H1 (cell line): ENCODE measurements around the gene ADIRF. TPM values are rescaled to one million over a fixed set of nuclear protein-coding genes. Genes with fewer than 3 reads are reported as not detected.

ENCODE experiments used
- CTCF ChIA-PET: fragments of 300-600 bp; sonication (Branson Sonifier 250); formaldehyde crosslinking; loops from one replicate; lab custom pipeline; 2021; ENCODE audit not compliant: partially characterized antibody; lab: Charles Lee
- POLR2A ChIA-PET: fragments of 300-600 bp; sonication (Branson Sonifier 250); formaldehyde crosslinking; loops from one replicate; lab custom pipeline; 2021; ENCODE audit warnings: inconsistent platforms; ENCODE audit not compliant: partially characterized antibody; lab: Charles Lee
- DNase-seq, 2 experiments: peaks; one replicate each; pipeline versions ENCODE4 v3.0.0 to v3.0.0-alpha.2; 2010 to 2022; ENCODE audit warnings: low spot score in 2 of 2, low read depth in 1 of 2, mixed read lengths in 1 of 2
- FAIRE-seq: peaks from 2 replicates; lab custom pipeline; 2011; peaks lifted over from hg19 to GRCh38; lab: Jason Lieb, UNC
- H2AFZ ChIP-seq: 2 replicates; pipeline ENCODE4 v1.8.1; 2012; ENCODE audit warnings: low read length, inconsistent platforms
- H2AK5ac ChIP-seq: 2 replicates; pipeline ENCODE4 v1.6.1; 2013; ENCODE audit warnings: low read depth, low read length
- H2BK120ac ChIP-seq: replicated peaks from 2 replicates; pipeline ENCODE3; 2013; ENCODE audit warnings: low read depth, low read length, inconsistent platforms
- H2BK12ac ChIP-seq: 2 replicates; pipeline ENCODE4 v1.6.1; 2013; ENCODE audit warnings: low read depth, low read length
- H2BK15ac ChIP-seq: 2 replicates; pipeline ENCODE4 v1.6.1; 2013; ENCODE audit warnings: low read length
- H2BK20ac ChIP-seq: 2 replicates; pipeline ENCODE4 v1.6.1; 2013; ENCODE audit warnings: low read length
- H2BK5ac ChIP-seq: 2 replicates; pipeline ENCODE4 v1.6.1; 2013; ENCODE audit warnings: low read depth, low read length
- H3K14ac ChIP-seq: 2 replicates; pipeline ENCODE4 v1.6.1; 2013; ENCODE audit warnings: inconsistent platforms; ENCODE audit not compliant: insufficient read length
- H3K18ac ChIP-seq: 2 replicates; pipeline ENCODE4 v1.6.1; 2013; ENCODE audit warnings: low read length; ENCODE audit errors: extremely low read depth
- H3K23ac ChIP-seq: 2 replicates; pipeline ENCODE4 v1.6.1; 2013; ENCODE audit warnings: inconsistent platforms; ENCODE audit not compliant: insufficient read length
- H3K23me2 ChIP-seq: 2 replicates; pipeline ENCODE4 v1.6.1; 2013; ENCODE audit warnings: low read depth, low read length
- H3K27ac ChIP-seq: 2 replicates; pipeline ENCODE4 v1.6.1; 2011; ENCODE audit warnings: low read depth, low read length, inconsistent platforms
- H3K27me3 ChIP-seq, 4 experiments: replicated peaks in 1 of 4; 1 replicate in 1 of 4; 2 replicates in 3 of 4; pipeline versions ENCODE4 v1.6.1 to v1.8.1; 2011 to 2013; ENCODE audit warnings: low read length in 3 of 4, mild to moderate bottlenecking in 3 of 4, inconsistent platforms in 2 of 4, mixed read lengths in 2 of 4, moderate library complexity in 1 of 4; ENCODE audit not compliant: control insufficient read depth in 3 of 4, insufficient read depth in 3 of 4; ENCODE audit errors: extremely low read depth in 1 of 4
- H3K36me3 ChIP-seq, 4 experiments: 2 replicates each; pipeline versions ENCODE4 v1.6.1 to v1.8.1; 2011 to 2013; ENCODE audit warnings: mild to moderate bottlenecking in 4 of 4, low read length in 3 of 4, moderate library complexity in 2 of 4, control low read depth in 1 of 4, inconsistent platforms in 1 of 4; ENCODE audit not compliant: insufficient read depth in 4 of 4, control insufficient read depth in 2 of 4
- H3K4ac ChIP-seq: replicated peaks from 2 replicates; pipeline ENCODE3; 2013; ENCODE audit warnings: low read length, low read depth, mixed read lengths, inconsistent platforms; ENCODE audit not compliant: insufficient read length
- H3K4me1 ChIP-seq, 4 experiments: replicated peaks in 1 of 4; 1 replicate in 1 of 4; 2 replicates in 3 of 4; pipeline versions ENCODE4 v1.6.1 to v1.8.1; 2011 to 2013; ENCODE audit warnings: low read length in 3 of 4, inconsistent platforms in 2 of 4, mixed read lengths in 1 of 4; ENCODE audit not compliant: insufficient read depth in 4 of 4, control insufficient read depth in 3 of 4
- H3K4me2 ChIP-seq, 2 experiments: 2 replicates each; pipeline versions ENCODE4 v1.6.1 to v1.8.1; 2011 to 2013; ENCODE audit warnings: low read depth in 2 of 2, low read length in 2 of 2, control low read depth in 1 of 2, inconsistent platforms in 1 of 2, mild to moderate bottlenecking in 1 of 2; ENCODE audit not compliant: insufficient read depth in 1 of 2
- H3K4me3 ChIP-seq, 4 experiments: fragments of 200-600, 300-600 bp in 1 of 4; sonication (generic), shearing (Covaris generic), sonication (Bioruptor Twin) in 1 of 4; 2 replicates each; pipeline versions ENCODE4 v1.5.1 to v1.8.1; 2011 to 2016; ENCODE audit warnings: low read length in 4 of 4, low read depth in 3 of 4, control low read depth in 2 of 4, inconsistent platforms in 2 of 4, mild to moderate bottlenecking in 2 of 4, mixed read lengths in 1 of 4, moderate library complexity in 1 of 4; ENCODE audit not compliant: insufficient read depth in 2 of 4; ENCODE audit errors: extremely low read depth in 1 of 4
- H3K56ac ChIP-seq: replicated peaks from 2 replicates; pipeline ENCODE3; 2013; ENCODE audit warnings: low read depth, mild to moderate bottlenecking, mixed read lengths, low read length, inconsistent platforms; ENCODE audit not compliant: insufficient read length
- H3K79me1 ChIP-seq: 2 replicates; pipeline ENCODE4 v1.6.1; 2013; ENCODE audit warnings: low read depth, low read length, control low read depth
- H3K79me2 ChIP-seq, 2 experiments: 2 replicates each; pipeline versions ENCODE4 v1.6.1 to v1.8.1; 2012 to 2013; ENCODE audit warnings: low read length in 2 of 2, mild to moderate bottlenecking in 2 of 2, inconsistent platforms in 1 of 2; ENCODE audit not compliant: insufficient read depth in 2 of 2, control insufficient read depth in 1 of 2
- H3K9ac ChIP-seq, 4 experiments: replicated peaks in 1 of 4; 1 replicate in 1 of 4; 2 replicates in 3 of 4; pipeline versions ENCODE4 v1.6.1 to v1.8.1; 2011 to 2013; ENCODE audit warnings: low read depth in 3 of 4, low read length in 3 of 4, control low read depth in 2 of 4, mild to moderate bottlenecking in 2 of 4, moderate library complexity in 2 of 4, inconsistent platforms in 1 of 4; ENCODE audit errors: extremely low read depth in 1 of 4
- H3K9me3 ChIP-seq, 2 experiments: 2 replicates each; pipeline versions ENCODE4 v1.6.1 to v1.8.1; 2012 to 2013; ENCODE audit warnings: mild to moderate bottlenecking in 2 of 2, moderate library complexity in 2 of 2, control low read depth in 1 of 2, inconsistent platforms in 1 of 2, low read depth in 1 of 2, low read length in 1 of 2, mixed read lengths in 1 of 2; ENCODE audit not compliant: insufficient read depth in 2 of 2
- H4K20me1 ChIP-seq, 2 experiments: replicated peaks in 1 of 2; 2 replicates each; pipeline versions ENCODE3 to v1.8.1; 2011 to 2013; ENCODE audit warnings: inconsistent platforms in 2 of 2, low read length in 2 of 2, mild to moderate bottlenecking in 1 of 2; ENCODE audit not compliant: insufficient read depth in 2 of 2, control insufficient read depth in 1 of 2
- H4K5ac ChIP-seq: 2 replicates; pipeline ENCODE4 v1.6.1; 2013; ENCODE audit warnings: low read length, low read depth, mixed read lengths, inconsistent platforms; ENCODE audit not compliant: insufficient read length
- H4K8ac ChIP-seq: 2 replicates; pipeline ENCODE4 v1.8.0; 2013; ENCODE audit warnings: mild to moderate bottlenecking, moderate library complexity, low read length, inconsistent platforms; ENCODE audit not compliant: insufficient read depth; ENCODE audit errors: extremely low read depth
- H4K91ac ChIP-seq: replicated peaks from 2 replicates; pipeline ENCODE3; 2013; ENCODE audit warnings: low read length, mixed read lengths, inconsistent platforms; ENCODE audit not compliant: insufficient read length
- CBX8 ChIP-seq: fragments of 300-800, 300-1000 bp; sonication (generic); IDR thresholded peaks from 2 replicates; pipeline ENCODE4 v1.7.1; 2016; ENCODE audit warnings: low read depth, low read length, borderline replicate concordance
- CHD2 ChIP-seq: IDR thresholded peaks from 2 replicates; pipeline ENCODE4 v1.6.1; 2012; ENCODE audit warnings: low read length, improper control_type of control experiment
- FOSL1 ChIP-seq: IDR thresholded peaks from 2 replicates; pipeline ENCODE4 v1.6.1; 2011; ENCODE audit warnings: mild to moderate bottlenecking, low read depth, low read length, moderate library complexity; ENCODE audit not compliant: insufficient read depth
- NANOG ChIP-seq: IDR thresholded peaks from 2 replicates; pipeline ENCODE4 v1.6.1; 2011; ENCODE audit warnings: low read length, low read depth, mild to moderate bottlenecking, inconsistent platforms; ENCODE audit not compliant: insufficient read depth, poor library complexity, severe bottlenecking
- RAD21 ChIP-seq, 2 experiments: IDR thresholded peaks in 1 of 2; conservative IDR thresholded peaks in 1 of 2; 2 replicates each; pipeline ENCODE4 v1.6.1; 2011; ENCODE audit warnings: low read depth in 2 of 2, low read length in 2 of 2, improper control_type of control experiment in 1 of 2, inconsistent platforms in 1 of 2, mild to moderate bottlenecking in 1 of 2, moderate library complexity in 1 of 2
- SP1 ChIP-seq: IDR thresholded peaks from 2 replicates; pipeline ENCODE4 v1.6.1; 2011; ENCODE audit warnings: low read depth, low read length
- SP2 ChIP-seq: IDR thresholded peaks from 2 replicates; pipeline ENCODE4 v1.6.1; 2012; ENCODE audit warnings: mild to moderate bottlenecking, low read length, inconsistent platforms
- SRF ChIP-seq: IDR thresholded peaks from 2 replicates; pipeline ENCODE4 v1.6.1; 2011; ENCODE audit warnings: mild to moderate bottlenecking, low read depth, low read length, moderate library complexity
- YY1 ChIP-seq: IDR thresholded peaks from 2 replicates; pipeline ENCODE4 v1.6.1; 2011; ENCODE audit warnings: low read depth, mild to moderate bottlenecking, low read length
- WGBS, 2 experiments: shearing (Covaris generic) in 1 of 2; methylation state at CpG; one replicate each; pipeline versions ENCODE4 v1.1.6 to v1.1.7; 2013 to 2015; ENCODE audit warnings: low lambda C conversion rate in 2 of 2, mixed read lengths in 2 of 2, inconsistent platforms in 1 of 2, low coverage in 1 of 2, missing lambda C conversion rate in 1 of 2; ENCODE audit not compliant: insufficient replicate concordance in 2 of 2, insufficient coverage in 1 of 2, insufficient read length in 1 of 2; ENCODE audit errors: extremely low coverage in 1 of 2, missing lambda C conversion rate in 1 of 2; 5-methylcytosine and 5-hydroxymethylcytosine counted together
- polyA plus RNA-seq, 7 experiments: library from polyadenylated mRNA; depleted of rRNA in 3 of 7; stranded (reverse) in 5 of 7; unstranded in 2 of 7; fragments of >200 nt in 5 of 7; fragments of 200-250 nt in 2 of 7; gene quantifications; 1 replicate in 5 of 7; 2 replicates in 1 of 7; 4 replicates in 1 of 7; pipeline versions ENCODE4 v1.2.1 to v1.2.3, GENCODE V29; 2011 to 2013; ENCODE audit warnings: missing spikeins in 2 of 7, mixed read lengths in 2 of 7
- total RNA-seq: library from RNA; stranded (reverse); fragmentation: NEBNext Ultra II Directional; extraction: Animal tissue kit (Norgen Biotek cat#: 25700); gene quantifications from 2 replicates; pipeline ENCODE4 v1.2.1, GENCODE V29; 2021

Gene ADIRF
- total and polyA plus RNA-seq, 2 of the 8 experiments (the other 6 are each of a cell fraction or from before 2014, with no cell fraction given), result not detected

DNA sequence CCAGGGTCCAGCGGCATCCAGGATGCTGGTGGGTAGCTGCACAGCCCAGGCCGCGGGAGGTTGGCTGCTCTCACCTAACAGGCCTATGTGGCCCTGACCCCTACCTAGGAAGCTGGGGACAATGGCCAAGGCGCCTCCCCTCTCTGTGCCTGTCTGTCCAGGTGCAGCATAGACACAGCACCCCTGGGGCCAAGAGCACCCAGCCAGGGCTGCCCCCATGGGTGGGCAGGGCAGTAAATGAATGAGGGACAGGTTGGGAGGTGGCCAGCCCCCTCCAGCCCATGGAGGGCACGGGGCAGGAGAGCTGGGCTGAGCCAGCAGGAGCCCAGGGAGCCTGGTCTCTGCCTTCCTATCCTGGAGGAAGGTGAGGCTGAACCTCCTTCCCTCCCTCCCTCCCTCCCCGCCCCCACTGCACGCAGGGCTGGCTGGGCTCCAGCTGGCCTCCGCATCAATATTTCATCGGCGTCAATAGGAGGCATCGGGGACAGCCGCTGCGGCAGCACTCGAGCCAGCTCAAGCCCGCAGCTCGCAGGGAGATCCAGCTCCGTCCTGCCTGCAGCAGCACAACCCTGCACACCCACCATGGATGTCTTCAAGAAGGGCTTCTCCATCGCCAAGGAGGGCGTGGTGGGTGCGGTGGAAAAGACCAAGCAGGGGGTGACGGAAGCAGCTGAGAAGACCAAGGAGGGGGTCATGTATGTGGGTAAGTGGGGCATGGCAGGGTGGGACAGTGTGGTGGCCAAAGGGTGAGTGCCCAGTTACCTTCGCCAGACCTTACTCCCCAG is 10.0 kb upstream of the ADIRF start, which contains the start of gene SNCG:
Gene SNCG, plus strand, starts transcription at position 484 of the 785 bp plus-strand sequence. Its CDS starts 99 bp downstream, at position 583.
- H2BK20ac ChIP-seq, result peak within 1 kb of the TSS; percentile 99
- H2BK5ac ChIP-seq, result peak within 1 kb of the TSS; percentile 99; the same call in 1 of the 2 replicates
- H2BK120ac ChIP-seq, result peak within 1 kb of the TSS; percentile 79
- H2BK12ac ChIP-seq, result peak within 1 kb of the TSS; percentile 99; the same call in 1 of the 2 replicates
- H2AK5ac ChIP-seq, result peak within 1 kb of the TSS; percentile 100
- no peak for TF ChIP-seq FOSL1
- no peak for TF ChIP-seq SP1
- no peak for TF ChIP-seq CBX8
- no peak for TF ChIP-seq YY1
- no peak for TF ChIP-seq NANOG
- TF ChIP-seq RAD21 (IDR thresholded peaks at IDR 0.05 in 1 of 2, conservative IDR thresholded peaks at IDR 0.05 in 1 of 2; ENCODE audit: low read depth in 2 of 2, low read length in 2 of 2), result no peak
- no peak for TF ChIP-seq CHD2
- TF ChIP-seq SP2, result no peak
- TF ChIP-seq SRF, result no peak
- H3K9ac ChIP-seq, result no peak within 1 kb of the TSS
- ChIA-PET CTCF (interaction anchor here (1.1 to 26.4 kb wide), 5 partner anchors 2 to 269 kb away, joined by 3 to 975 read pairs (median 11); partner anchors contain the start of genes ADIRF, MMRN2 and SNCG), POLR2A (interaction anchor here (0.7 to 2.0 kb wide), 4 partner anchors 12 to 17 kb away, joined by 4 to 6 read pairs (median 4); no protein-coding TSS in a partner anchor)
- FAIRE-seq (no peak), DNase-seq (peak in 1 of 2 experiments; percentile 47)
- peak within 1 kb of the TSS; percentile 53; the same call in 1 of the 2 replicates for H4K8ac ChIP-seq
- no peak within 1 kb of the TSS for H3K14ac ChIP-seq
- no peak within 1 kb of the TSS for H2AFZ ChIP-seq
- H3K4me3 ChIP-seq, result no peak within 1 kb of the TSS
- H3K56ac ChIP-seq, result no peak within 1 kb of the TSS
- H3K27me3 ChIP-seq, result no peaks in the 10 kb centered on the region
- H3K23ac ChIP-seq, result no peak within 1 kb of the TSS
- H3K79me1 ChIP-seq, result no peaks in the 10 kb centered on the region
- WGBS, 2 experiments, result 91% methylated on average over 18 of the region's 22 CpGs; no CpG with 5 or more reads in 1 of the 2 experiments
- H4K5ac ChIP-seq, result peak within 1 kb of the TSS; percentile 28
- H3K36me3 ChIP-seq, result no peaks in the 10 kb centered on the region
- H2BK15ac ChIP-seq, result peak within 1 kb of the TSS; percentile 100; the same call in 1 of the 2 replicates
- no peaks in the 10 kb centered on the region for H3K79me2 ChIP-seq
- no peaks in the 10 kb centered on the region for H4K20me1 ChIP-seq
- peak within 1 kb of the TSS; percentile 75 for H3K18ac ChIP-seq
- H4K91ac ChIP-seq, result peak within 1 kb of the TSS; percentile 96
- peak within 1 kb of the TSS; percentile 58 for H3K4ac ChIP-seq
- H3K9me3 ChIP-seq, result no peaks in the 10 kb centered on the region
- H3K23me2 ChIP-seq, result no peaks in the 10 kb centered on the region
- peaks cover 16 to 60% (median 48%) of the 10 kb centered on the region in 4 experiments for H3K4me1 ChIP-seq
- no peak within 1 kb of the TSS for H3K4me2 ChIP-seq
- H3K27ac ChIP-seq, result no peak within 1 kb of the TSS
